H1 (cell line): Measurements from ENCODE around the gene LLGL2. TPM values are rescaled to one million over a fixed set of nuclear protein-coding genes. Genes with fewer than 3 reads are reported as not detected.
"Not testable (repeated sequence)": the region's sequence is repeated elsewhere in the genome, so short reads cannot be mapped to it uniquely, and the experiment has no call there.

Experiments used
- CTCF ChIA-PET: fragments of 300-600 bp; sonication (Branson Sonifier 250); formaldehyde crosslinking; loops from one replicate; lab custom pipeline; 2021; ENCODE audit not compliant: partially characterized antibody; lab: Charles Lee
- POLR2A ChIA-PET: fragments of 300-600 bp; sonication (Branson Sonifier 250); formaldehyde crosslinking; loops from one replicate; lab custom pipeline; 2021; ENCODE audit warnings: inconsistent platforms; ENCODE audit not compliant: partially characterized antibody; lab: Charles Lee
- DNase-seq, 2 experiments: peaks; one replicate each; pipeline versions ENCODE4 v3.0.0 to v3.0.0-alpha.2; 2010 to 2022; ENCODE audit warnings: low spot score in 2 of 2, low read depth in 1 of 2, mixed read lengths in 1 of 2
- FAIRE-seq: peaks from 2 replicates; lab custom pipeline; 2011; peaks lifted over from hg19 to GRCh38; lab: Jason Lieb, UNC
- H2AFZ ChIP-seq: 2 replicates; pipeline ENCODE4 v1.8.1; 2012; ENCODE audit warnings: low read length, inconsistent platforms
- H2AK5ac ChIP-seq: 2 replicates; pipeline ENCODE4 v1.6.1; 2013; ENCODE audit warnings: low read depth, low read length
- H2BK120ac ChIP-seq: replicated peaks from 2 replicates; pipeline ENCODE3; 2013; ENCODE audit warnings: low read depth, low read length, inconsistent platforms
- H2BK12ac ChIP-seq: 2 replicates; pipeline ENCODE4 v1.6.1; 2013; ENCODE audit warnings: low read depth, low read length
- H2BK15ac ChIP-seq: 2 replicates; pipeline ENCODE4 v1.6.1; 2013; ENCODE audit warnings: low read length
- H2BK20ac ChIP-seq: 2 replicates; pipeline ENCODE4 v1.6.1; 2013; ENCODE audit warnings: low read length
- H2BK5ac ChIP-seq: 2 replicates; pipeline ENCODE4 v1.6.1; 2013; ENCODE audit warnings: low read depth, low read length
- H3K14ac ChIP-seq: 2 replicates; pipeline ENCODE4 v1.6.1; 2013; ENCODE audit warnings: inconsistent platforms; ENCODE audit not compliant: insufficient read length
- H3K18ac ChIP-seq: 2 replicates; pipeline ENCODE4 v1.6.1; 2013; ENCODE audit warnings: low read length; ENCODE audit errors: extremely low read depth
- H3K23ac ChIP-seq: 2 replicates; pipeline ENCODE4 v1.6.1; 2013; ENCODE audit warnings: inconsistent platforms; ENCODE audit not compliant: insufficient read length
- H3K23me2 ChIP-seq: 2 replicates; pipeline ENCODE4 v1.6.1; 2013; ENCODE audit warnings: low read depth, low read length
- H3K27ac ChIP-seq: 2 replicates; pipeline ENCODE4 v1.6.1; 2011; ENCODE audit warnings: low read depth, low read length, inconsistent platforms
- H3K27me3 ChIP-seq, 4 experiments: replicated peaks in 1 of 4; 1 replicate in 1 of 4; 2 replicates in 3 of 4; pipeline versions ENCODE4 v1.6.1 to v1.8.1; 2011 to 2013; ENCODE audit warnings: low read length in 3 of 4, mild to moderate bottlenecking in 3 of 4, inconsistent platforms in 2 of 4, mixed read lengths in 2 of 4, moderate library complexity in 1 of 4; ENCODE audit not compliant: control insufficient read depth in 3 of 4, insufficient read depth in 3 of 4; ENCODE audit errors: extremely low read depth in 1 of 4
- H3K36me3 ChIP-seq, 4 experiments: 2 replicates each; pipeline versions ENCODE4 v1.6.1 to v1.8.1; 2011 to 2013; ENCODE audit warnings: mild to moderate bottlenecking in 4 of 4, low read length in 3 of 4, moderate library complexity in 2 of 4, control low read depth in 1 of 4, inconsistent platforms in 1 of 4; ENCODE audit not compliant: insufficient read depth in 4 of 4, control insufficient read depth in 2 of 4
- H3K4ac ChIP-seq: replicated peaks from 2 replicates; pipeline ENCODE3; 2013; ENCODE audit warnings: low read length, low read depth, mixed read lengths, inconsistent platforms; ENCODE audit not compliant: insufficient read length
- H3K4me1 ChIP-seq, 4 experiments: replicated peaks in 1 of 4; 1 replicate in 1 of 4; 2 replicates in 3 of 4; pipeline versions ENCODE4 v1.6.1 to v1.8.1; 2011 to 2013; ENCODE audit warnings: low read length in 3 of 4, inconsistent platforms in 2 of 4, mixed read lengths in 1 of 4; ENCODE audit not compliant: insufficient read depth in 4 of 4, control insufficient read depth in 3 of 4
- H3K4me2 ChIP-seq, 2 experiments: 2 replicates each; pipeline versions ENCODE4 v1.6.1 to v1.8.1; 2011 to 2013; ENCODE audit warnings: low read depth in 2 of 2, low read length in 2 of 2, control low read depth in 1 of 2, inconsistent platforms in 1 of 2, mild to moderate bottlenecking in 1 of 2; ENCODE audit not compliant: insufficient read depth in 1 of 2
- H3K4me3 ChIP-seq, 4 experiments: fragments of 200-600, 300-600 bp in 1 of 4; sonication (generic), shearing (Covaris generic), sonication (Bioruptor Twin) in 1 of 4; 2 replicates each; pipeline versions ENCODE4 v1.5.1 to v1.8.1; 2011 to 2016; ENCODE audit warnings: low read length in 4 of 4, low read depth in 3 of 4, control low read depth in 2 of 4, inconsistent platforms in 2 of 4, mild to moderate bottlenecking in 2 of 4, mixed read lengths in 1 of 4, moderate library complexity in 1 of 4; ENCODE audit not compliant: insufficient read depth in 2 of 4; ENCODE audit errors: extremely low read depth in 1 of 4
- H3K56ac ChIP-seq: replicated peaks from 2 replicates; pipeline ENCODE3; 2013; ENCODE audit warnings: low read depth, mild to moderate bottlenecking, mixed read lengths, low read length, inconsistent platforms; ENCODE audit not compliant: insufficient read length
- H3K79me1 ChIP-seq: 2 replicates; pipeline ENCODE4 v1.6.1; 2013; ENCODE audit warnings: low read depth, low read length, control low read depth
- H3K79me2 ChIP-seq, 2 experiments: 2 replicates each; pipeline versions ENCODE4 v1.6.1 to v1.8.1; 2012 to 2013; ENCODE audit warnings: low read length in 2 of 2, mild to moderate bottlenecking in 2 of 2, inconsistent platforms in 1 of 2; ENCODE audit not compliant: insufficient read depth in 2 of 2, control insufficient read depth in 1 of 2
- H3K9ac ChIP-seq, 4 experiments: replicated peaks in 1 of 4; 1 replicate in 1 of 4; 2 replicates in 3 of 4; pipeline versions ENCODE4 v1.6.1 to v1.8.1; 2011 to 2013; ENCODE audit warnings: low read depth in 3 of 4, low read length in 3 of 4, control low read depth in 2 of 4, mild to moderate bottlenecking in 2 of 4, moderate library complexity in 2 of 4, inconsistent platforms in 1 of 4; ENCODE audit errors: extremely low read depth in 1 of 4
- H3K9me3 ChIP-seq, 2 experiments: 2 replicates each; pipeline versions ENCODE4 v1.6.1 to v1.8.1; 2012 to 2013; ENCODE audit warnings: mild to moderate bottlenecking in 2 of 2, moderate library complexity in 2 of 2, control low read depth in 1 of 2, inconsistent platforms in 1 of 2, low read depth in 1 of 2, low read length in 1 of 2, mixed read lengths in 1 of 2; ENCODE audit not compliant: insufficient read depth in 2 of 2
- H4K20me1 ChIP-seq, 2 experiments: replicated peaks in 1 of 2; 2 replicates each; pipeline versions ENCODE3 to v1.8.1; 2011 to 2013; ENCODE audit warnings: inconsistent platforms in 2 of 2, low read length in 2 of 2, mild to moderate bottlenecking in 1 of 2; ENCODE audit not compliant: insufficient read depth in 2 of 2, control insufficient read depth in 1 of 2
- H4K5ac ChIP-seq: 2 replicates; pipeline ENCODE4 v1.6.1; 2013; ENCODE audit warnings: low read length, low read depth, mixed read lengths, inconsistent platforms; ENCODE audit not compliant: insufficient read length
- H4K8ac ChIP-seq: 2 replicates; pipeline ENCODE4 v1.8.0; 2013; ENCODE audit warnings: mild to moderate bottlenecking, moderate library complexity, low read length, inconsistent platforms; ENCODE audit not compliant: insufficient read depth; ENCODE audit errors: extremely low read depth
- H4K91ac ChIP-seq: replicated peaks from 2 replicates; pipeline ENCODE3; 2013; ENCODE audit warnings: low read length, mixed read lengths, inconsistent platforms; ENCODE audit not compliant: insufficient read length
- WGBS, 2 experiments: shearing (Covaris generic) in 1 of 2; methylation state at CpG; one replicate each; pipeline versions ENCODE4 v1.1.6 to v1.1.7; 2013 to 2015; ENCODE audit warnings: low lambda C conversion rate in 2 of 2, mixed read lengths in 2 of 2, inconsistent platforms in 1 of 2, low coverage in 1 of 2, missing lambda C conversion rate in 1 of 2; ENCODE audit not compliant: insufficient replicate concordance in 2 of 2, insufficient coverage in 1 of 2, insufficient read length in 1 of 2; ENCODE audit errors: extremely low coverage in 1 of 2, missing lambda C conversion rate in 1 of 2; 5-methylcytosine and 5-hydroxymethylcytosine counted together
- polyA plus RNA-seq, 7 experiments: library from polyadenylated mRNA; depleted of rRNA in 3 of 7; stranded (reverse) in 5 of 7; unstranded in 2 of 7; fragments of >200 nt in 5 of 7; fragments of 200-250 nt in 2 of 7; gene quantifications; 1 replicate in 5 of 7; 2 replicates in 1 of 7; 4 replicates in 1 of 7; pipeline versions ENCODE4 v1.2.1 to v1.2.3, GENCODE V29; 2011 to 2013; ENCODE audit warnings: missing spikeins in 2 of 7, mixed read lengths in 2 of 7
- total RNA-seq: library from RNA; stranded (reverse); fragmentation: NEBNext Ultra II Directional; extraction: Animal tissue kit (Norgen Biotek cat#: 25700); gene quantifications from 2 replicates; pipeline ENCODE4 v1.2.1, GENCODE V29; 2021

Gene LLGL2
- total and polyA plus RNA-seq, 2 of the 8 experiments (the other 6 are each of a cell fraction or from before 2014, with no cell fraction given), result 64.5 to 77.1 TPM

DNA sequence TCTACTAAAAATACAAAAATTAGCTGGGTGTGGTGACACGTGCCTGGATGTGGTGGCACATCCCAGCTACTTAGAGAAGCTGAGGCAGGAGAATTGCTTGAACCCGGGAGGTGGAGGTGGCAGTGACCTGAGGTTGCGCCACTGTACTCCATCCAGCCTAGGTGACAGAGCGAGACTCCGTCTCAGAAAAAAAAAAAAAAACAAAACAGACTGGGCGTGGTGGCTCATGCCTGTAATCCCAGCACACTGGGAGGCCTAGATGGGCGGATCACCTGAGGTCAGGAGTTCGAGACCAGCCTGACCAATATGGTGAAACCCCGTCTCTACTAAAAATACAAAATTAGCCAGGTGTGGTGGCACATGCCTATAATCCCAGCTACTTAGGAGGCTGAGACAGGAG lies 67.9 kb downstream of the LLGL2 start:
- H2AFZ ChIP-seq, H3K23ac ChIP-seq, H3K14ac ChIP-seq, H2BK120ac ChIP-seq, H3K4me1 ChIP-seq, H3K27me3 ChIP-seq, H3K27ac ChIP-seq, H4K20me1 ChIP-seq, H3K79me1 ChIP-seq, H4K91ac ChIP-seq, H4K5ac ChIP-seq, H4K8ac ChIP-seq, H3K18ac ChIP-seq, H3K4me2 ChIP-seq, H3K23me2 ChIP-seq, H3K56ac ChIP-seq, H3K9ac ChIP-seq, POLR2A ChIA-PET, H3K4me3 ChIP-seq, FAIRE-seq, DNase-seq, H2BK5ac ChIP-seq, H2BK20ac ChIP-seq, H2BK15ac ChIP-seq, H2BK12ac ChIP-seq, H3K9me3 ChIP-seq, H3K4ac ChIP-seq, H3K36me3 ChIP-seq, H3K79me2 ChIP-seq, H2AK5ac ChIP-seq: not testable (repeated sequence)
- 83% methylated on average over 9 of the region's 9 CpGs; no CpG with 5 or more reads in 1 of the 2 experiments for WGBS, 2 experiments
- CTCF ChIA-PET, result interaction anchor here (1.2 to 59.2 kb wide), 7 partner anchors 9 to 71 kb away, joined by 3 to 2200 read pairs (median 8); partner anchors contain the start of genes RECQL5, SAP30BP and SMIM5
